Gastrocnemius medialis (tissue), 4 donors: Measurements from ENCODE around the gene TP53TG3D.
"Not testable (repeated sequence)": the region's sequence is repeated elsewhere in the genome, so short reads cannot be mapped to it uniquely, and the experiment has no call there.

Experiments used
- CTCF ChIP-seq, 5 experiments: fragments of 450-650 bp in 3 of 5; fragments of 200-600 bp in 2 of 5; sonication (generic) in 2 of 5; IDR thresholded peaks in 4 of 5; conservative IDR thresholded peaks in 1 of 5; 1 replicate in 4 of 5; 2 replicates in 1 of 5; pipeline ENCODE4 v1.5.1; 2016 to 2019; ENCODE audit warnings: antibody characterized with exemption in 5 of 5, mild to moderate bottlenecking in 3 of 5, moderate library complexity in 3 of 5
- POLR2A ChIP-seq, 2 donors: fragments of 450-650 bp; IDR thresholded peaks; one replicate each; pipeline ENCODE4 v1.6.1; 2017; ENCODE audit warnings: antibody characterized with exemption in 2 of 2, mild to moderate bottlenecking in 2 of 2, moderate library complexity in 2 of 2

- TF ChIP-seq CTCF (IDR thresholded peaks at IDR 0.05 in 4 of 5, conservative IDR thresholded peaks at IDR 0.05 in 1 of 5); POLR2A (IDR thresholded peaks at IDR 0.05): not testable (repeated sequence)
These were observed 49.7 kb downstream of the TP53TG3D start for GRCh38 chr16:32302776-32303175.
